GM12878 (cell line): ENCODE measurements around the gene ERC1. TPM values are rescaled to one million over a fixed set of nuclear protein-coding genes. Genes with fewer than 3 reads are reported as not detected.

Experiments
- ATAC-seq: fragments of 200-7000 bp; cut with Tn5 transposase; 3 replicates; pipeline ENCODE4 v1.9.1; 2020; ENCODE audit warnings: mild to moderate bottlenecking, moderate library complexity
- BruUV-seq: library from RNA; stranded (reverse); fragments of 400-500 nt; replicated peaks from 2 replicates; lab custom pipeline; 2021; lab: Mats Ljungman, UMichigan
- CTCF ChIA-PET: fragments of 300-600 bp; sonication (Branson Sonifier 250); formaldehyde crosslinking; extraction: SDS; loops from one replicate; lab custom pipeline; 2021; ENCODE audit warnings: inconsistent platforms; lab: Yijun Ruan, JAX
- POLR2A ChIA-PET: fragments of 350-600 bp; formaldehyde crosslinking; extraction: SDS; loops from one replicate; lab custom pipeline; 2021; ENCODE audit warnings: inconsistent platforms; lab: Charles Lee
- RAD21 ChIA-PET: fragments of 300-600 bp; sonication (Branson Sonifier 250); formaldehyde crosslinking; loops from one replicate; lab custom pipeline; 2023; ENCODE audit warnings: antibody characterized with exemption; ENCODE audit not compliant: unreplicated experiment; lab: Charles Lee
- SMC1A ChIA-PET: fragments of 300-600 bp; sonication (Branson Sonifier 250); formaldehyde crosslinking; loops from one replicate; lab custom pipeline; 2023; ENCODE audit not compliant: unreplicated experiment, uncharacterized antibody; lab: Charles Lee
- DNase-seq: peaks from one replicate; pipeline ENCODE4 v3.0.0-alpha.2; 2011; ENCODE audit warnings: low read depth, low spot score
- FAIRE-seq: peaks from 3 replicates; lab custom pipeline; 2011; peaks lifted over from hg19 to GRCh38; lab: Jason Lieb, UNC
- H2AFZ ChIP-seq: 2 replicates; pipeline ENCODE4 v1.6.0; 2011; ENCODE audit warnings: low read depth, low read length, control low read depth; ENCODE audit not compliant: control insufficient read depth
- H3K27ac ChIP-seq: 2 replicates; pipeline ENCODE4 v1.5.1; 2011; ENCODE audit warnings: control low read depth; ENCODE audit not compliant: control insufficient read depth, insufficient read depth
- H3K27me3 ChIP-seq, 2 experiments: replicated peaks in 1 of 2; 2 replicates each; pipeline versions ENCODE4 v1.6.0 to v1.6.1; 2011; ENCODE audit warnings: low read length in 1 of 2; ENCODE audit not compliant: control insufficient read depth in 2 of 2, insufficient read depth in 2 of 2
- H3K36me3 ChIP-seq, 2 experiments: 2 replicates each; pipeline ENCODE4 v1.5.1; 2011; ENCODE audit warnings: low read length in 1 of 2; ENCODE audit not compliant: control insufficient read depth in 2 of 2, insufficient read depth in 2 of 2
- H3K4me1 ChIP-seq: 2 replicates; pipeline ENCODE4 v1.6.1; 2011; ENCODE audit warnings: mild to moderate bottlenecking, low read length, moderate library complexity, mixed read lengths; ENCODE audit not compliant: control insufficient read depth, insufficient read depth
- H3K4me2 ChIP-seq: 2 replicates; pipeline ENCODE4 v1.6.0; 2011; ENCODE audit warnings: control low read depth; ENCODE audit not compliant: control insufficient read depth, insufficient read depth
- H3K4me3 ChIP-seq: fragments of 200-600 bp; sonication (generic); 2 replicates; pipeline ENCODE4 v1.5.1; 2016
- H3K79me2 ChIP-seq: 2 replicates; pipeline ENCODE4 v1.6.0; 2011; ENCODE audit warnings: low read length; ENCODE audit not compliant: control insufficient read depth, insufficient read depth
- H3K9ac ChIP-seq: 2 replicates; pipeline ENCODE4 v1.8.0; 2011; ENCODE audit warnings: low read length, control low read depth, mixed read lengths; ENCODE audit not compliant: control insufficient read depth, insufficient read depth
- H3K9me3 ChIP-seq: replicated peaks from 3 replicates; pipeline ENCODE4 v1.5.1; 2011; ENCODE audit warnings: mild to moderate bottlenecking, low read length; ENCODE audit not compliant: control insufficient read depth, insufficient read depth
- H4K20me1 ChIP-seq: 2 replicates; pipeline ENCODE4 v1.6.0; 2011; ENCODE audit not compliant: control insufficient read depth, insufficient read depth
- ASH2L ChIP-seq: fragments of 300-600, 200-600 bp; sonication (generic); IDR thresholded peaks from 2 replicates; pipeline ENCODE4 v1.6.1; 2017; ENCODE audit warnings: low read depth, mild to moderate bottlenecking, borderline replicate concordance
- BCL11A ChIP-seq: IDR thresholded peaks from 2 replicates; pipeline ENCODE4 v1.6.1; 2011; ENCODE audit warnings: low read depth, low read length
- CBFB ChIP-seq: IDR thresholded peaks from 2 replicates; pipeline ENCODE4 v1.6.1; 2016; ENCODE audit warnings: antibody characterized with exemption, low read depth
- MTA3 ChIP-seq: IDR thresholded peaks from 2 replicates; pipeline ENCODE4 v1.6.1; 2012; ENCODE audit warnings: low read length, inconsistent platforms, borderline replicate concordance
- NR2C1 ChIP-seq: fragments of 450-650 bp; IDR thresholded peaks from 2 replicates; pipeline ENCODE4 v1.6.1; 2017; ENCODE audit warnings: antibody characterized with exemption, mild to moderate bottlenecking, moderate library complexity
- STAT1 ChIP-seq: fragments of 450-650 bp; conservative IDR thresholded peaks from 2 replicates; pipeline ENCODE4 v1.6.1; 2014; ENCODE audit warnings: antibody characterized with exemption, mild to moderate bottlenecking
- STAT3 ChIP-seq: IDR thresholded peaks from 2 replicates; pipeline ENCODE4 v1.6.1; 2011; ENCODE audit warnings: low read depth, low read length, improper control_type of control experiment
- WGBS: methylation state at CpG from one replicate; pipeline ENCODE4 v1.1.6; 2016; ENCODE audit warnings: low lambda C conversion rate; ENCODE audit not compliant: insufficient replicate concordance, insufficient coverage; ENCODE audit errors: missing lambda C conversion rate; 5-methylcytosine and 5-hydroxymethylcytosine counted together
- in situ Hi-C: fragments of 300-500 bp; cut with MboI; formaldehyde crosslinking; loops from 9 replicates; pipeline ENCODE4 v1.14.3; 2018; ENCODE audit warnings: mixed read lengths
- intact Hi-C: fragments of 100-400 bp; cut with micrococcal nuclease; formaldehyde crosslinking; loops from one replicate; pipeline ENCODE4 v1.14.2; 2022; ENCODE audit not compliant: unreplicated experiment
- polyA plus RNA-seq, 11 experiments: library from polyadenylated mRNA; depleted of rRNA in 4 of 11; unstranded in 6 of 11; stranded (reverse) in 5 of 11; fragments of >200 nt; fragmentation: Nextera tagmentation in 4 of 11; fragmentation: Illumina TruSeq in 1 of 11; extraction: Ambion mirVana in 4 of 11; extraction: Trizol in 1 of 11; gene quantifications; 1 replicate in 1 of 11; 2 replicates in 10 of 11; pipeline versions ENCODE4 v1.2.1 to v1.2.3, GENCODE V29; 2011 to 2016; ENCODE audit warnings: inconsistent platforms in 2 of 11, missing spikeins in 2 of 11, low read depth in 1 of 11
- total RNA-seq, 4 experiments: library from RNA; depleted of rRNA in 3 of 4; stranded (reverse); fragments of >200 nt in 3 of 4; fragmentation: Illumina TruSeq in 1 of 4; extraction: Trizol in 1 of 4; gene quantifications; 2 replicates each; pipeline versions ENCODE4 v1.2.1 to v1.2.3, GENCODE V29; 2013 to 2021
- TF ChIP-seq, protein P1 (sequence below): IDR thresholded peaks from 2 replicates; pipeline ENCODE4 v1.6.1; 2011; ENCODE audit warnings: low read depth, mild to moderate bottlenecking, low read length, moderate library complexity, borderline replicate concordance; ENCODE audit errors: extremely low read depth
- TF ChIP-seq, protein P2 (sequence below): IDR thresholded peaks from 2 replicates; pipeline ENCODE4 v1.6.1; 2011; ENCODE audit warnings: low read depth, low read length, improper control_type of control experiment, borderline replicate concordance

ERC1 gene
- total and polyA plus RNA-seq, 10 of the 15 experiments (the other 5 are each of a cell fraction or from before 2014, with no cell fraction given): 0.75 to 8.0 (median 5.0) TPM

DNA sequence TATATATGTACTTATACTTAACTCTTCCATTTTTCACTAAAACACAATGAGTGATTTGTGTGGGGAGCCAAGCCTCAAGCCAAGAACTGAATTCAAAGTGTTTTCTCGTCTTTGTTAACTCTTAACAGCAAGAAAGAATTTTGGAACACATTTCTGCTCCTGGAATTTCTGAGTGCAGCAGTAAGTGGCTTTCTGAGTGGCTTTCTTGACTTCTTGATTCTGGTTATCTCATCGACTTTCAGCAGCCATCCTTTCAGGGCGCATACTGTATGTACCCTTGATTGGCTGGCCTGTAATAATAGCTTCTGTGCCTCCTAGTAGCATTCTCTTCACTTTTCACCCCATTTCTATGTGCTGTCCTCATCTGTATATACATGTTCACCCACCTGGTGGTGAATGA lies 446.0 kb downstream of the ERC1 start:
- DNase-seq (no peak), FAIRE-seq (no peak), ATAC-seq (no peak)
- RAD21 ChIA-PET: interaction anchor here (1.5 kb wide), 1 partner anchor 8 kb away, joined by 5 read pairs; no protein-coding TSS in a partner anchor
- Histone ChIP-seq H3K9ac (no peak overlapping the region), H3K79me2 (no peaks in the 10 kb centered on the region), H3K27ac (no peak overlapping the region), H2AFZ (no peak overlapping the region), H3K9me3 (no peaks in the 10 kb centered on the region), H3K36me3 (no peaks in the 10 kb centered on the region), H3K27me3 (no peaks in the 10 kb centered on the region), H3K4me2 (no peak overlapping the region), H3K4me3 (no peak overlapping the region), H4K20me1 (no peaks in the 10 kb centered on the region), H3K4me1 (no peaks in the 10 kb centered on the region)
- 52% methylated on average over 3 of the region's 3 CpGs for WGBS
- no peak for TF ChIP-seq NR2C1
- TF ChIP-seq STAT3: no peak
- no peak for TF ChIP-seq BCL11A
- TF ChIP-seq CBFB: no peak
- TF ChIP-seq STAT1: no peak
- TF ChIP-seq, protein P1, sequence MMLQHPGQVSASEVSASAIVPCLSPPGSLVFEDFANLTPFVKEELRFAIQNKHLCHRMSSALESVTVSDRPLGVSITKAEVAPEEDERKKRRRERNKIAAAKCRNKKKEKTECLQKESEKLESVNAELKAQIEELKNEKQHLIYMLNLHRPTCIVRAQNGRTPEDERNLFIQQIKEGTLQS: no peak
- TF ChIP-seq MTA3: no peak
- no peak for TF ChIP-seq ASH2L
- TF ChIP-seq, protein P2, sequence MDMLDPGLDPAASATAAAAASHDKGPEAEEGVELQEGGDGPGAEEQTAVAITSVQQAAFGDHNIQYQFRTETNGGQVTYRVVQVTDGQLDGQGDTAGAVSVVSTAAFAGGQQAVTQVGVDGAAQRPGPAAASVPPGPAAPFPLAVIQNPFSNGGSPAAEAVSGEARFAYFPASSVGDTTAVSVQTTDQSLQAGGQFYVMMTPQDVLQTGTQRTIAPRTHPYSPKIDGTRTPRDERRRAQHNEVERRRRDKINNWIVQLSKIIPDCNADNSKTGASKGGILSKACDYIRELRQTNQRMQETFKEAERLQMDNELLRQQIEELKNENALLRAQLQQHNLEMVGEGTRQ: no peak
- intact Hi-C loops (no loop called here), in situ Hi-C loops (no loop called here)
- SMC1A ChIA-PET: interaction anchor here (1.6 kb wide), 1 partner anchor 73 kb away, joined by 3 read pairs; no protein-coding TSS in a partner anchor
- POLR2A ChIA-PET: interaction anchor here (0.5 kb wide), 1 partner anchor 92 kb away, joined by 4 read pairs; no protein-coding TSS in a partner anchor
- no TSS peak for BruUV-seq
- CTCF ChIA-PET: no interaction called here
